CD4-positive, alpha-beta T cell treated with Interleukin-10 for 1 hour (primary cell): Measurements from ENCODE around the gene GIGYF2.
"Not testable (repeated sequence)": the region's sequence is repeated elsewhere in the genome, so short reads cannot be mapped to it uniquely, and the experiment has no call there.

Experiments
- DNase-seq: peaks from one replicate; pipeline ENCODE4 v3.0.0-alpha.2; 2020

The GIGYF2 gene

GRCh38 chr2:232697059-232697806, at the start of gene GIGYF2:
GIGYF2 (plus strand) TSS chr2:232697331; CDS start chr2:232735198, 37,867 bp downstream.
- peak; percentile 95 for DNase-seq

- no peak for DNase-seq
Observed at GRCh38 chr2:232649033-232649432, 48.1 kb upstream of the GIGYF2 start.

- DNase-seq = no peak
Observed at GRCh38 chr2:232652505-232652851, 44.7 kb upstream of the GIGYF2 start.

- no peak for DNase-seq
Observed at GRCh38 chr2:232653441-232653840, 43.7 kb upstream of the GIGYF2 start.

DNA sequence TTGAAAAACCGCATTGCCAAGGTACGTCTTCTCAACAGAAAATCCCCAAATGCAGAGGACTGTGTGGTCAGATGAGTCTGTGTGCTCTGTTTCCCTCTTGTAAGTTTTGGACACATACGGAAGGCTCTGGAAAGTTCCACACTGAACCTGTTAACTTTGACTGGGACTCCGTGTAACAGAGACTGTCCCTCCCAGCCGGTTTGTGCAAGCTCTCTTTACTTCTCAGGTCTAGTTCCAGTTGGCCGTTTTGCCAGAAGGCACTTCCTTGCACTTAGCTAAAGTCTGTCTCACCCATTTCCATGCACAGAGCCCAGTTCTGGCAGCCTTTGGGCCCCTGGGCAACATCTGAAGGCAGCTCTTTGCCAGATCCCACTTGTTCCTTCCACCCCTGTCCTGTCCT, 41.7 kb upstream of the GIGYF2 start:
- DNase-seq = no peak

- no peak for DNase-seq
Observed at GRCh38 chr2:232658217-232658785, 38.8 kb upstream of the GIGYF2 start.

- DNase-seq = no peak
Observed at GRCh38 chr2:232659359-232659758, 37.8 kb upstream of the GIGYF2 start.

GRCh38 chr2:232662486-232663260, 34.5 kb upstream of the GIGYF2 start:
- DNase-seq = no peak

- DNase-seq = no peak
Observed at GRCh38 chr2:232666051-232666805, 30.9 kb upstream of the GIGYF2 start.

DNA sequence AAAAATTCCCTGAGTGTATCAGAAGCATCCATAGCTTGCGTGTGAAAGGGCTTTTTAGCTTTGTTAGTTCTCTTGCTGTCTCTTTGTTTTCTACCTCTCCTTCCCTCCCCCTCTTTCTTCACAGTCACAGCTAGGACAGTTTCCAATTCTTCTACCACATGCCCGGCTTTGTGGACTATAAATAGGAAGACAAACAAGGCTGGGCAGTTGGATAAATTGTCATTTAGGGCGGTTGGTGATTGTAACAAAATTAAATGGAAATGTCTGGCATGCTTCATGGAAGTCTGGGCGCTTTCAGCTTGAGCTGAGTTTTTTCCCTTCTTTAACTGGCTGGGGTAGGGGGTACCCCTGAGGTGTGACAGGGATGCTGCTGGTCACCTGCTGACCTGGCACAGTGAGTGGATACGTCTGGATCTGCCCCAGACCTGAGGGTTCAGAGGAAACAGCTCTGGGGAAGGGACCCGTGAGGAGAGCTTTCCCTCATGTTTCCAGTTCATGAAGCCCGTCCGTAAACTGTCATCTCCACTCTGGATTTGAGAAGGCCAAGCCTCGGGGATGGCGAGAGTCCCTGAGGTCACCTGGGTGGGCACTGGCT, 29.0 kb upstream of the GIGYF2 start:
- DNase-seq = no peak

DNA sequence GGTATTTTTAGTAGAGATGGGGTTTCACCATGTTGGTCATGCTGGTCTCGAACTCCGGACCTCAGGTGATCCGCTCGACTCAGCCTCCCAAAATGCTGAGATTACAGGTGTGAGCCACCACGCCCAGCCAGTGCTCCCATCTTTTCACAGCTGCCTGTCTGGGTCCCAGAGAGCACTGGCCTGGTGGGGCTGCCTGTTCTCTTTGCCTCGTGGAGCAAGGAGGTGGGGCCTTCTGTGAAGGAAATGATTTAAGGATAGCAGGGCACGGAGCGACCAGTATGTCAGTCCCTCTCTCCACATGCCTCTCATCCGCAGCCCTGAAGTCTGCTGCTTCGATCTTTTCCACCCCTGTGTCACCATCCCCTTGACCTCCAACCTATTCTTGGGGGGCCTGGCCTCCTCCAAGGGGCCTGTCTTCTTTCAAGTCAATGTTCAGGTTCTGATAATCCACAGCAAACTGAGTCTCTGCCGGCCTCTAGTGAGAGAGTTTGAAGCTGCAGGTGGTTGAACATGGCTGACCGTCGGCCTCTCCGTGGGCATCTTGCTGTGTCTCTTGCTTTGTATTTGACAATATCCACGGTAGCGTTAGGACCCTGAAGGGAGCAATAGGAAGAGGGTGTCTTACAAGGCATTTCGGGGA, 28.2 kb upstream of the GIGYF2 start:
- no peak for DNase-seq

GRCh38 chr2:232672588-232672987, 24.5 kb upstream of the GIGYF2 start:
- no peak for DNase-seq

GRCh38 chr2:232674491-232674890, 22.6 kb upstream of the GIGYF2 start:
- no peak for DNase-seq

- no peak for DNase-seq
Observed at GRCh38 chr2:232675381-232675780, 21.8 kb upstream of the GIGYF2 start.

DNA sequence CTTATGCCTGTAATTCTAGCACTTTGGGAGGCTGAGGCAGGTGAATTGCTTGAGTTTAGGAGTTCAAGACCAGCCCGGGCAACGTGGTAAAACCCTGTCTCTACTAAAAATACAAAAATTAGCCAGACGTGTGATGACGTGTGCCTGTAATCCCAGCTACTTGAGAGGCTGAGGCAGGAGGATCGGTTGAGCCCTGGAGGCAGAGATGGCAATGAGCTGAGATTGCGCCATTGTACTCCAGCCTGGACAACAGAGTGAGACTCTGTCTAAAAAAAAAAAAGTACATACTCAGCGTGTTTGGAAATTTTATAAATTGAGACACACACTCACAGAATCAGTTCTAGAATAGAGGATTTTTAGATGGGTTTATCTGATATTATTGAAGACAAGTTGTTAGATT, 17.1 kb upstream of the GIGYF2 start:
- DNase-seq = no peak

DNA sequence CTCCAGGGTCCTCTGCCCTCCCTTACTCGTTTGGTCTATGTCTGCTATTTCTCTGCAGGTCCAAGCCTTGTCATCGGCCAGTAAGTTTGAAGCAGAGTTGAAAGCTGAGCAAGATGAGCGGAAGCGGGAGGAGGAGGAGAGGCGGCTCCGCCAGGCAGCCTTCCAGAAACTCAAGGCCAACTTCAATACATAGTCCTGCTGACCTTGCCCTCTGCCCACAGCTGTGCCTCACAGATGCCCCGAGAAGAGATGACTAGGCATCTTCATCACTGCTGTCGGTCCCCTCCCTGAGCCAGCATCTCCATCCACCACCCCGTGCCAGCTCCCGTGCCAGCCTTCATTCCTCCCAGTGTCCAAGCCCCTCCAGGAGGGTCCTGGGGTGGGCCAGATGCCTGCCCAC, 15.6 kb upstream of the GIGYF2 start:
- DNase-seq = no peak

DNA sequence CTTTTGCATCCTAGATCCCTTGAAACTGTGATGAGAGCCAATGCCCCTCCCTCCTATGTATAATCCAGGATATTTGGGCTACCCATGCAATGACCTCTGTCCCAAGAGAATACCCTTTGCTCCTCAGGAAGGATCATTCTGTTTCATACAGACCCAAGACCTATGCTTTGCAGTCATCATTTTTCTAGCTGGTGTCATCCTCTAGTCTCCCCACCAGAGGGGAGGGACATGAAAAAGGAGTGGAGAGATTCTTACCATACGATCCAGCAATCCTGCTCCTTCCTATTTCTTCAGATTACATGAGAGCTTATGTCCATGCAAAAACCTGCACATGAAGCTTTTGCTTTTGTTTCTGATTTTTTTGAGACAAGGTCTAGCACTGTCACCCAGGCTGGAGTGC, 13.8 kb upstream of the GIGYF2 start:
- DNase-seq = no peak

GRCh38 chr2:232685391-232685790, 11.7 kb upstream of the GIGYF2 start:
- not testable (repeated sequence) for DNase-seq

- no peak for DNase-seq
Observed at GRCh38 chr2:232687382-232688160, 9.6 kb upstream of the GIGYF2 start.

DNA sequence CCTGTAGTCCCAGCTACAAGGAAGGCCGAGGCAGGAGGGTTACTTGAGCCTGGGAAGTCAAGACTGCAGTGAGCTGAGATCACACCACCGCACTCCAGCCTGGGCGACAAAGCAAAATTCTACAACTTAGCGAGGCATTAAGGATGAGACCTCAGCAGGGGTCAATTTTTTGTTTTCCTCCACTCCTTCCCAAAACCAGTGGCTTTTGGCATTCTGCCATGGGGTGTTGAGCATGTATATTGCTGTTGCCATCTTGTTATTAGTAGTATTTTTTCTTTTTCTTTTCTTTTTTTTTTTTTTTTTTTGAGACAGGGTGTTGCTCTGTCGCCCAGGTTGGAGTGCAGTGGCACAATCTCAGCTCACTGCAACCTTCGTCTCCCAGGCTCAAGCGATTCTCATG, 8.9 kb upstream of the GIGYF2 start:
- DNase-seq = no peak

GRCh38 chr2:232689152-232689910, 7.8 kb upstream of the GIGYF2 start:
- no peak for DNase-seq
